Activated CD4-positive, alpha-beta T cell treated with anti-CD3 and anti-CD28 coated beads, Interleukin-2, Interleukin-6, amounts not matched to agents 100 ng/mL and 50 ng/mL, durations not matched to agents 16 hours and 8 hours (primary cell): Measurements from ENCODE around the gene MYO1E.

Source experiments
- DNase-seq: peaks from one replicate; pipeline ENCODE4 v3.0.0-alpha.2; 2020

Gene MYO1E

DNA sequence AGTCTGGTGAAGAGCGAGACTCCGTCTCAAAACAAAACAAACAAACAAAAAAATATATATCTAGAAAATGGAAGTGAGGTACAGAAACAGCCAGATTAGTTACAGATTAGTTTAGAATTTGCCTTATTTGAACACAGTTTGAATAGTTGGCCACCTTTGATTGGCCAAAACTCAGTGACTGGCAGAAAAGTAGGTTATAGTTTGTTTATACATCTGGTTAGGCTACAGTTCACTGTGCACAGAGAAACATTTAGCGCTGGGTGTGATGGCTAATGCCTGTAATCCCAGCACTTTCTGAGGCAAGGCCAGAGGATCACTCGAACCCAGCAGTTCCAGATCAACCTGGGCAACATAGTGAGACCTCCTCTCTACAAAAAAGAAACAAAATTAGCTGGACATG is 114.4 kb downstream of the MYO1E start:
- no peak for DNase-seq

GRCh38 chr15:59257140-59257539 is 115.5 kb downstream of the MYO1E start:
- no peak for DNase-seq

DNA sequence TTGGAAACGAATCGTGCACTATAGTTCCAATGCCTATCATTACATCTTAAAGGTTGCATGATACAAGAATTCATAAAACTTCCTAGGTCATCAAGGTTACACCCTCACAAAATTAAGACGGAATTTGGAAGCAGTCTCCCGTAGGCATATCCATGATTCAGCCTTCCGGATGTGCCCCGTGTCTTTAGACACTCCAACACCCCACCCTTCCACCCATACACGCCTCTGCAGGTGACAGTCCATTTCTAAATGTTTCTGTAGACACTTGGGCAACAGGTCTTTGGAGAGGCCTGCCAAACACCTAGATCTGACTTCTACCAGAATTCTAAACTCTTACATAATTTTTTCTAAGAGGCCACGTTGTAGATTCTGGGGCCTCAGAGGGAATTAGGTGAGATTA is 116.2 kb downstream of the MYO1E start:
- no peak for DNase-seq

GRCh38 chr15:59255680-59256336 is 116.9 kb downstream of the MYO1E start:
- peak; percentile 73 for DNase-seq

DNA sequence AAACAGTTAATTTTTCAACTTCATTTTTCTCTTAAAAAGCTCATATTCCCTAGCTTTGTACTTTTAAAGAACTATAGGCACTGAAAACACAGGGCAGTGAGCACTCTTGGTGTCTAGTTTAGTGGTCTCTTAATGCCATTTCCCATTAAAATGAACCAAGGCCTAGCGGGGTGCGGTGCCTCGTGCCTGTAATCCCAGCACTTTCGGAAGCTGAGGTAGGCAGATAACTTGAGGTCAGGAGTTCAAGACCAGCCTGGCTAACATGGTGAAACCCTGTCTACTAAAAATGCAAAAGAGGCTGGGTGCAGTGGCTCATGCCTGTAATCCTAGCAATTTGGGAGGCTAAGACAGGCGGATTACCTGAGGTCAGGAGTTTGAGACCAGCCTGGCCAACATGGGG is 120.5 kb downstream of the MYO1E start:
- DNase-seq: no peak

GRCh38 chr15:59251001-59251845 is 121.4 kb downstream of the MYO1E start:
- no peak for DNase-seq

DNA sequence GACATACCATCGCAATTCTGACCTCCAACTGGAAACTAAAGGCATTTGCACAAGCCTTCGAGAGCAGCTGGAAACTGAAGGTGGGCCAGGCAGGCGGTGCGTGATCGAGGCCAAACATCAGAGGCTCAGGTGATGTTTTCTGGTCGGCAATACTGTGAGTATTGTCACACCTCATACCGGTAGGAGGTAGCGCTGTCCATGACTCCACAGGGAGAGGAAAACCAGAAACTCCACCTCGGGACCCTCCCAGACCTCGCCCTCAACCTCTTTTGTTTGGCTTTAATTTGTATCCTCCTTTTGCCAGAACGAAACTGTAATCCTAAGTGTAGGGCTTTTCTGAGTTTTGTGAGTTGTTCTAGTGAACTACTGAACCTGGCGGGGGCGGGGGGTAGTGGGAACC is 122.4 kb downstream of the MYO1E start:
- no peak for DNase-seq

- DNase-seq: no peak
These were observed 122.9 kb downstream of the MYO1E start for GRCh38 chr15:59249816-59250215.

GRCh38 chr15:59247364-59247763 is 125.3 kb downstream of the MYO1E start:
- peak; percentile 70 for DNase-seq

DNA sequence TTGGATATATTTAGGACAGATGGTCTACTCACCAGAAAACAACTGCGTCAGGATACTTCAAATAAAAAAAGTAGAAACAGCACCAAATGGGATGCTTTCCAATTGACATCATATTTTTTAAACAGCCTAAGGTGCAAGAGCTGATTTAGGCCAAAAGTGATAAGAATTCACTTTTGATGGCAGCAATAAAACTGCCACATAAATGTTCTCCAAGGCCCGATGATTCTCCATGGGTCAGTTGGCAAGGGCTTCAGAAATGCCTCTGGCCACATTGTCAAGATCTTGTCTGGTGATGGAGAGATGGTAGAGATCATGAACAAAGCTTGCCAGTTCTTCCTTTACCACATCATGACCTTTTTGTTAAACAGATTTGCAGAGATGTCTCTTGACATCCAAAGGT is 127.1 kb downstream of the MYO1E start:
- no peak for DNase-seq

DNA sequence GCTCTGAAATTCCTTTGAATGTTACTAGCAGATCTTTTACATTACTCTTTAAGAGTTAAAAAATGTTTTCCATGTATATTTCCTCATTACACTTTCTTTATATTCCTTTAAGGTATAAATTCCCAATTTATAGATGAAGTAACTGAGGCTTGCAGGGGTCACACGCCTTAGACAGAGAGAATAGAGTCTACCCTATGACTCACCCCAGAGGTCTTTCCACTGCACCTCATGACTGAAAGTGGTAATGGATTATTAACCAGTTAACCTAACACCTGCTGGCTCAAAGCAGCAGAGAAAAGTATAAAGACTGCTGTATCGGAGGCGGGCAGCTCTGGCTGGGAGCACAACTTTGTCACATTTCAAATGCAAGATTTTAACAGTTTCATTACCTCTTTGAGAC is 128.3 kb downstream of the MYO1E start:
- peak; percentile 15 for DNase-seq

DNA sequence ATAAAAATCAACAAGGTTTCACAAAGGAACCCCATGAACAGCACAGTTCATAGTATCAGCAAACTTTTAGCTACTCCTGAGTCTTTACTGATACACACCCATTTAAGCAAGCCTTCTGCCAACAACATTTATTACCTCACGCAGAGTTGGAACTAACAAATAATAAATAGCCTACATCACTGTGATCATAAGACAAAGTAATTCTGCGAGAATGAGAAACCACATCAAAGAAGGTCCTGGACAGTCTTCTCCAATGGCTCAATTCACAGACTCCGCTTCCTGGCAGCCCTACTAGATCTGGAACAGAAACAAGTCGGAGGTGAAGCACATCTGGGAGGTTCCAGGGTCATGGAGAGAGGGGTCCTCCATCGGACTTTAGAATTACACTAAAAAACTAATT is 129.0 kb downstream of the MYO1E start:
- no peak for DNase-seq

GRCh38 chr15:59242649-59243048 is 130.0 kb downstream of the MYO1E start:
- no peak for DNase-seq

DNA sequence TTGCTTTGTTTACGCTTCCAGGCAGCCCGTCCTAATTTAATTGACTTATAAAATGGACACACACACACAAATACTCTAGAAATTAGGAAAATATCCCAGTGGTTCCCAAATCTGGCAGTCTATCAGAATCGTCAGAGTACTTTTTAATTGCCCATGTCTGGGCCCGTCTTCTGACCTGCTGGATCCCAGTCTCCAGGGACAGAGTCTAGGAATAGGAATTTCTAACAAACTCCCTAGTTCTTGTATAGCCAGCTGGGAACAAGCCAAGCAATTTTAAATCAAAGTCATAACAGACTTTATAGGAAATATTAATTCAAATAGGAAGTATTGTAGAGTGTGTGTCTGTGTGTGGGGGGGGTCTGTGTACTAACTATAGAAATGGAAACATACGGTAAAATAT is 132.6 kb downstream of the MYO1E start:
- DNase-seq: no peak

DNA sequence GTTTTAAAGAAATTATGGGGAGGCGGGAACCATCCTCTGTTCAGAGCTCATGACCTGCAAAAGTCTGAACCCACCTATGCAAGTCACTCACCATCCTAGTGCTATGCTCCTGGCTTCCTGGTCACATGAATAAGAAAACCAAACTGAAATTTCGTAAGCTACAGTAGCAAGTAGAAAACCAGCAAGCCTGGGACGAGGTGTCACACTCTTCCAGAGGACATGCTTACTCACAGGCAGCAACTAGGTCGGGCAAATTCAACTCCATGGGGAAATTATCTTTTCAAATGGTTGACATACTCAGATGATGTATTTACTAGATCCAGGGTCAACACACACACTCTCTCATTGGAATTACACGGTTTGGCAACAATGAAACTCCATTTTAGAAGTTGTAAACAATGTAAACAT is 134.7 kb downstream of the MYO1E start:
- no peak for DNase-seq

GRCh38 chr15:59237119-59237855 is 135.4 kb downstream of the MYO1E start:
- DNase-seq: no peak

DNA sequence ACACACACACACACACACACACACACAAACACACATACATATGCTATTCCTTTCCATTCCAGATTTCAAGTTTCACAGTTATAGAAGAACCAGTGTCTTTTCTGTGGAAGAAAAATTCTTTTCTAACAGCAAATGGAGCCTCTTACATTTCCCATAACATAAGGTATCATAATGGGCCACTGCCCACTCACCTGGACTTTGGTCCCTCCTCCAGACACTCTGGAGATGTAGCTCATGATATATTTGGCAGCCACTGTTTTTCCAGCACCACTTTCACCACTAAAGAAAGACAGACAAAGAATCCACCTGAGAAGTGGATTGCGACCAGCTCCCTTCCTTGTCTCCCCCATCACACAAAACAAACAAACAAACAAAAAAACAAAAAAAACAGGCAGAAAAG is 136.3 kb downstream of the MYO1E start:
- DNase-seq: no peak

GRCh38 chr15:59232476-59232875 is 140.2 kb downstream of the MYO1E start:
- DNase-seq: no peak

DNA sequence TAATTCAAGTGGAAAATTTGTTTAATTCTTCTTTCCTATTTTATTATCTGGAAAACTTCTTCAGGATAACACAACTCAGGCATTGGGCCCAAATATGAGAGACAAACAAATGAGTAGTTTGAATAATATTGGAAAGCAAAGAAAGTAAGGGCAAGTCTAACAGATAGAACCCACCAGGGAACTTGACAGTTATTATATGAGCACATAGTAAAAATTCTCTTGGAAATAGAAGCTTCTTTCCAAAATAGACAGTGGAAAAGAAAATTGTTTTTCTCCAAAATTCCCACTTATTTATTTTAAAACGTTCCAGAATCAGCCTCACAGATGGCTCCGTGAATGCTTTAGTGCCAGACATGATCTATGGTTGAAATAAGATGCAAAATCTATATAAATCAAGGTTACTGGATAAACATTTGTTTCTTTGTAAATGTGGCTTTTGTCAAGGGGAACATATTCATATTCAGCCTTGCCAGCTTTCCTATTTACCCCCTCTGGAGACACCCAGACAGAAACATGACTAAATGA is 142.1 kb downstream of the MYO1E start:
- no peak for DNase-seq

GRCh38 chr15:59229453-59229852 is 143.2 kb downstream of the MYO1E start:
- no peak for DNase-seq

- DNase-seq: no peak
These were observed 143.7 kb downstream of the MYO1E start for GRCh38 chr15:59229015-59229414.

DNA sequence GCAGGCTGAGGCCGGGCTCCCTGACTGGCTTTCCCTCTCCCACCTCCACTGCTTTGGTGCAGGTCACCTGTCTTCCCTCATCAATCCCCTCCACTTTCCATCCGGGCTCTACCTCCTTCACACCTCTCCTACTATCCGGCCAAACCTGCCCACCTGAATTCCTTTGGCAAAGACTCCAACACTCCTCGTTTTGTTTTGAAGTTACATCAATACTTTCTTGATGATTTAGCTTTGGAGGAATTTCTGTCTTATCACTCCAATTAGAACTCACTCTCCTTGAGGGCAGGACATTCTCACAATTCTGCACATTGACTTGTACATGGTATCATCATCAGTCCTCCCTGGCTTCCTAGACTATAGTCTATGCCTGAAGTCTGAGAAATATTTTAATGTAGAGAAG is 145.7 kb downstream of the MYO1E start:
- DNase-seq: no peak

- DNase-seq: no peak
These were observed 148.2 kb downstream of the MYO1E start for GRCh38 chr15:59224474-59224873.

DNA sequence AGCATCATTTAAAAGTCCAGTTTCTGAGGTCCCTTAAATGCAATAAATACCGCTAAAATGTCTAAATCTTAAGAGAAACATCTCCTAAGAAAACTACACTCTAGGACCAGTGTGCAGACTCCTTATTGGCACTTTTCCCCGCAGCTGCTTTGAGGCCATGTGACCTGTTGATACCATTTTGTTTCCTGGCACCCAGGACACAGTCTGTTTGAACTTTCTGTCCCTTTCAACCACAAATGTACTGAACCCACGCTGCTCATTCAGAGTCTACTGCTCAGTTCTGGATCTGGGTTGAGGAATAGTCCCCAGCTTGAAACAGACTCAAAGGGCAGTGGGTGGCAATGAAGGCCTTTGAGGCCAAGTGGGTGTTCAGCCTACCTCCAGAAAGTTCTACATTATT is 148.9 kb downstream of the MYO1E start:
- DNase-seq: no peak
